Measurements from ENCODE around the gene TPRG1. TPM values are rescaled to one million over a fixed set of nuclear protein-coding genes. Genes with fewer than 3 reads are reported as not detected.

The TPRG1 gene
- total and polyA plus RNA-seq, 7 experiments from 2014 or later, result 0.13 to 5.4 (median 1.3) TPM

- ChIA-PET CTCF (interaction anchor here (0.6 to 12.9 kb wide), 4 partner anchors 19 to 1405 kb away, joined by 4 to 163 read pairs (median 6); no protein-coding TSS in a partner anchor), POLR2A (interaction anchor here (1.1 to 2.5 kb wide), 2 partner anchors 188 to 1403 kb away, joined by 5 to 14 read pairs; no protein-coding TSS in a partner anchor)
- Histone ChIP-seq H3K27me3 (ENCODE audit: control insufficient read depth in 2 of 2, insufficient read depth in 2 of 2, low read length in 2 of 2) (no peaks in the 10 kb centered on the region), H3K9me3 (ENCODE audit: control insufficient read depth in 2 of 3, low read length in 3 of 3) (no peaks in the 10 kb centered on the region), H3K27ac (ENCODE audit: low read depth, low read length) (no peak overlapping the region), H3K36me3 (ENCODE audit: control insufficient read depth in 2 of 3, insufficient read depth in 3 of 3, low read length in 3 of 3) (no peaks in the 10 kb centered on the region), H3K4me1 (ENCODE audit: control insufficient read depth in 2 of 2, insufficient read depth in 2 of 2, low read length in 2 of 2) (peaks cover 0 to 22% of the 10 kb centered on the region in 2 donors), H3K4me3 (ENCODE audit: low read length) (no peak overlapping the region)
- intact Hi-C loops (cut with micrococcal nuclease), result loop anchor here (10.0 kb wide), 2 partner anchors 559 to 789 kb away; no protein-coding TSS in a partner anchor
- no peak for ATAC-seq
- Mint-ChIP-seq H3K36me3 (no peaks in the 10 kb centered on the region), H3K27me3 (peaks cover 0 to 36% (median 3%) of the 10 kb centered on the region in 5 donors), H3K27ac (no peak overlapping the region), H3K4me1 (peaks cover 6 to 35% (median 8%) of the 10 kb centered on the region in 7 donors), H3K9me3 (peaks cover 0 to 1% (median 0%) of the 10 kb centered on the region in 11 donors), H3K4me3 (no peak overlapping the region)
- no peak for DNase-seq
Observed at GRCh38 chr3:189143321-189143720, 28.4 kb upstream of the TPRG1 start.

GRCh38 chr3:189143771-189144170, 28.0 kb upstream of the TPRG1 start:
- H3K4me3 ChIP-seq (ENCODE audit: low read length), result no peak overlapping the region
- POLR2A ChIA-PET, result interaction anchor here (2.5 kb wide), 1 partner anchor 1404 kb away, joined by 14 read pairs; no protein-coding TSS in a partner anchor
- H3K4me1 ChIP-seq (ENCODE audit: control insufficient read depth in 2 of 2, insufficient read depth in 2 of 2, low read length in 2 of 2), result peaks cover 0 to 22% of the 10 kb centered on the region in 2 donors
- H3K27ac ChIP-seq (ENCODE audit: low read depth, low read length), result no peak overlapping the region
- Mint-ChIP-seq H3K4me1 (peaks cover 6 to 36% (median 8%) of the 10 kb centered on the region in 7 donors), H3K9me3 (peaks cover 0 to 1% (median 0%) of the 10 kb centered on the region in 11 donors), H3K36me3 (no peaks in the 10 kb centered on the region), H3K4me3 (no peak overlapping the region), H3K27ac (peak overlapping the region in 2 of 9 donors; percentile 4 to 22), H3K27me3 (peaks cover 0 to 36% (median 3%) of the 10 kb centered on the region in 5 donors)
- DNase-seq, result no peak
- H3K9me3 ChIP-seq (ENCODE audit: control insufficient read depth in 2 of 3, low read length in 3 of 3), result no peaks in the 10 kb centered on the region
- CTCF ChIA-PET, result interaction anchor here (0.6 to 12.9 kb wide), 5 partner anchors 20 to 1405 kb away, joined by 4 to 163 read pairs (median 8); no protein-coding TSS in a partner anchor
- intact Hi-C loops (cut with micrococcal nuclease), result loop anchor here (1.0 to 10.0 kb wide), 9 partner anchors 11 to 1404 kb away; no protein-coding TSS in a partner anchor
- H3K27me3 ChIP-seq (ENCODE audit: control insufficient read depth in 2 of 2, insufficient read depth in 2 of 2, low read length in 2 of 2), result no peaks in the 10 kb centered on the region
- H3K36me3 ChIP-seq (ENCODE audit: control insufficient read depth in 2 of 3, insufficient read depth in 3 of 3, low read length in 3 of 3), result no peaks in the 10 kb centered on the region
- ATAC-seq, result no peak

- peak in 4 of 9 donors; percentile 16 to 35 (median 22) for DNase-seq
- CTCF ChIA-PET, result interaction anchor here (0.6 to 12.9 kb wide), 7 partner anchors 23 to 1406 kb away, joined by 3 to 163 read pairs (median 4); no protein-coding TSS in a partner anchor
Observed at GRCh38 chr3:189144645-189145044, 27.1 kb upstream of the TPRG1 start.

GRCh38 chr3:189146848-189147247, 24.9 kb upstream of the TPRG1 start:
- H3K4me1 ChIP-seq (ENCODE audit: control insufficient read depth in 2 of 2, insufficient read depth in 2 of 2, low read length in 2 of 2), result peaks cover 0 to 22% of the 10 kb centered on the region in 2 donors
- Mint-ChIP-seq H3K36me3 (no peaks in the 10 kb centered on the region), H3K9me3 (no peaks in the 10 kb centered on the region), H3K27ac (no peak overlapping the region), H3K4me3 (no peak overlapping the region), H3K27me3 (peaks cover 0 to 24% (median under 1%) of the 10 kb centered on the region in 5 donors), H3K4me1 (peaks cover 6 to 44% (median 8%) of the 10 kb centered on the region in 7 donors)
- intact Hi-C loops (cut with micrococcal nuclease), result loop anchor here (5.0 to 10.0 kb wide), 3 partner anchors 562 to 1170 kb away; no protein-coding TSS in a partner anchor
- ATAC-seq (no peak), DNase-seq (no peak)
- H3K27ac ChIP-seq (ENCODE audit: low read depth, low read length), result no peak overlapping the region
- no peaks in the 10 kb centered on the region for H3K27me3 ChIP-seq (ENCODE audit: control insufficient read depth in 2 of 2, insufficient read depth in 2 of 2, low read length in 2 of 2)
- ChIA-PET POLR2A (interaction anchor here (0.7 kb wide), 1 partner anchor 1407 kb away, joined by 6 read pairs; no protein-coding TSS in a partner anchor), CTCF (interaction anchor here (0.6 to 12.9 kb wide), 6 partner anchors 15 to 1438 kb away, joined by 3 to 163 read pairs (median 4); no protein-coding TSS in a partner anchor)
- H3K4me3 ChIP-seq (ENCODE audit: low read length), result no peak overlapping the region
- H3K36me3 ChIP-seq (ENCODE audit: control insufficient read depth in 2 of 3, insufficient read depth in 3 of 3, low read length in 3 of 3), result no peaks in the 10 kb centered on the region
- H3K9me3 ChIP-seq (ENCODE audit: control insufficient read depth in 2 of 3, low read length in 3 of 3), result no peaks in the 10 kb centered on the region

More at GRCh38 chr3:189144645-189145044, 27.1 kb upstream of the TPRG1 start:
- peak; percentile 74 for ATAC-seq
- peaks cover 0 to 1% (median 0%) of the 10 kb centered on the region in 11 donors for H3K9me3 Mint-ChIP-seq
- Histone ChIP-seq H3K27ac (ENCODE audit: low read depth, low read length) (no peak overlapping the region), H3K27me3 (ENCODE audit: control insufficient read depth in 2 of 2, insufficient read depth in 2 of 2, low read length in 2 of 2) (no peaks in the 10 kb centered on the region), H3K4me1 (ENCODE audit: control insufficient read depth in 2 of 2, insufficient read depth in 2 of 2, low read length in 2 of 2) (peaks cover 0 to 22% of the 10 kb centered on the region in 2 donors), H3K36me3 (ENCODE audit: control insufficient read depth in 2 of 3, insufficient read depth in 3 of 3, low read length in 3 of 3) (no peaks in the 10 kb centered on the region), H3K9me3 (ENCODE audit: control insufficient read depth in 2 of 3, low read length in 3 of 3) (no peaks in the 10 kb centered on the region), H3K4me3 (ENCODE audit: low read length) (no peak overlapping the region)
- peaks cover 0 to 34% (median 3%) of the 10 kb centered on the region in 5 donors for H3K27me3 Mint-ChIP-seq
- intact Hi-C loops (cut with micrococcal nuclease), result loop anchor here (1.0 to 10.0 kb wide), 10 partner anchors 12 to 1405 kb away; no protein-coding TSS in a partner anchor
- POLR2A ChIA-PET, result interaction anchor here (2.5 kb wide), 1 partner anchor 1405 kb away, joined by 14 read pairs; no protein-coding TSS in a partner anchor
- H3K36me3 Mint-ChIP-seq, result no peaks in the 10 kb centered on the region
- H3K4me1 Mint-ChIP-seq, result peaks cover 6 to 45% (median 8%) of the 10 kb centered on the region in 7 donors
- peak overlapping the region in 1 of 9 donors; percentile 22 for H3K27ac Mint-ChIP-seq
- peak overlapping the region in 1 of 10 donors; percentile 13 for H3K4me3 Mint-ChIP-seq

GRCh38 chr3:189148081-189148507, 23.7 kb upstream of the TPRG1 start:
- Mint-ChIP-seq H3K4me3 (no peak overlapping the region), H3K27me3 (peaks cover 0 to 20% (median 0%) of the 10 kb centered on the region in 5 donors), H3K9me3 (no peaks in the 10 kb centered on the region), H3K36me3 (no peaks in the 10 kb centered on the region), H3K27ac (peak overlapping the region in 1 of 9 donors; percentile 21), H3K4me1 (peaks cover 6 to 35% (median 8%) of the 10 kb centered on the region in 7 donors)
- H3K36me3 ChIP-seq (ENCODE audit: control insufficient read depth in 2 of 3, insufficient read depth in 3 of 3, low read length in 3 of 3), result no peaks in the 10 kb centered on the region
- ChIA-PET CTCF (interaction anchor here (0.7 to 4.0 kb wide), 5 partner anchors 13 to 1409 kb away, joined by 3 to 28 read pairs (median 6); no protein-coding TSS in a partner anchor), POLR2A (interaction anchor here (0.5 kb wide), 1 partner anchor 1411 kb away, joined by 3 read pairs; no protein-coding TSS in a partner anchor)
- no peak overlapping the region for H3K27ac ChIP-seq (ENCODE audit: low read depth, low read length)
- DNase-seq (peak; percentile 22 to 61 (median 51)), ATAC-seq (peak; percentile 85)
- peaks cover 0 to 16% of the 10 kb centered on the region in 2 donors for H3K4me1 ChIP-seq (ENCODE audit: control insufficient read depth in 2 of 2, insufficient read depth in 2 of 2, low read length in 2 of 2)
- H3K9me3 ChIP-seq (ENCODE audit: control insufficient read depth in 2 of 3, low read length in 3 of 3), result no peaks in the 10 kb centered on the region
- intact Hi-C loops (cut with micrococcal nuclease), result loop anchor here (1.0 to 10.0 kb wide), 12 partner anchors 107 to 1829 kb away; partner anchors contain the start of gene LPP (in 1 of the 2)
- H3K4me3 ChIP-seq (ENCODE audit: low read length), result no peak overlapping the region
- H3K27me3 ChIP-seq (ENCODE audit: control insufficient read depth in 2 of 2, insufficient read depth in 2 of 2, low read length in 2 of 2), result no peaks in the 10 kb centered on the region

- H3K9me3 Mint-ChIP-seq, result no peaks in the 10 kb centered on the region
- intact Hi-C loops (cut with micrococcal nuclease), result loop anchor here (5.0 to 10.0 kb wide), 3 partner anchors 564 to 1172 kb away; no protein-coding TSS in a partner anchor
- H3K4me1 Mint-ChIP-seq, result peaks cover 5 to 26% (median 6%) of the 10 kb centered on the region in 7 donors
- ATAC-seq (no peak), DNase-seq (no peak)
- H3K9me3 ChIP-seq (ENCODE audit: control insufficient read depth in 2 of 3, low read length in 3 of 3), result no peaks in the 10 kb centered on the region
- no peaks in the 10 kb centered on the region for H3K36me3 ChIP-seq (ENCODE audit: control insufficient read depth in 2 of 3, insufficient read depth in 3 of 3, low read length in 3 of 3)
- ChIA-PET CTCF (interaction anchor here (0.9 to 4.0 kb wide), 6 partner anchors 14 to 1410 kb away, joined by 3 to 28 read pairs (median 5); no protein-coding TSS in a partner anchor), POLR2A (no interaction called here)
- no peak overlapping the region for H3K4me3 ChIP-seq (ENCODE audit: low read length)
- no peak overlapping the region for H3K4me3 Mint-ChIP-seq
- H3K4me1 ChIP-seq (ENCODE audit: control insufficient read depth in 2 of 2, insufficient read depth in 2 of 2, low read length in 2 of 2), result peaks cover 0 to 4% of the 10 kb centered on the region in 2 donors
- H3K27me3 ChIP-seq (ENCODE audit: control insufficient read depth in 2 of 2, insufficient read depth in 2 of 2, low read length in 2 of 2), result no peaks in the 10 kb centered on the region
- H3K27me3 Mint-ChIP-seq, result peaks cover 0 to 24% (median 0%) of the 10 kb centered on the region in 5 donors
- no peak overlapping the region for H3K27ac Mint-ChIP-seq
- H3K36me3 Mint-ChIP-seq, result no peaks in the 10 kb centered on the region
- no peak overlapping the region for H3K27ac ChIP-seq (ENCODE audit: low read depth, low read length)
Observed at GRCh38 chr3:189149203-189149602, 22.6 kb upstream of the TPRG1 start.
